ENCODE results near the gene ZNF524. TPM values are rescaled to one million over a fixed set of nuclear protein-coding genes. Genes with fewer than 3 reads are reported as not detected.

ZNF524 gene
- total RNA-seq, 2 donors from 2014 or later, result 29.7 to 45.4 TPM

DNA sequence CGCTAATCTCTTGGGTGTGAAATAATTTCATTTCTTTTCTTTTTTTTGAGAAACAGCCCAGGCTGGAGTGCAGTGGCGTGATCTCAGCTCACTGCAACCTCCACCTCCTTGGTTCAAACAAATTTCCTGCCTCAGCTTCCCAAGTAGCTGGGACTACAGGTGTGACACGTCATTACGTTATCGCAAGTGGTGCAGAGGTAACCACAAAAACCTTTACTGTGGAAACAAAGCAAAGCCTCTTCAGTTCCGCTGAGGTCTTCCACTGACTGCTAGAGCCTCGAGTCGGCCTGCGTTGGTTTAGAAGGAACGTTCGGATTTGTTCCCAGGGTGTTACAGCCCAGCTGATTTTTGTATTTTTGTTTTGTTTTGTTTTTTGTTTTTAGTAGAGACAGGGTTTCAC lies 26.3 kb downstream of the ZNF524 start:
- DNase-seq (no peak), ATAC-seq (no peak)
- Histone ChIP-seq H3K9me3 (no peaks in the 10 kb centered on the region), H3K36me3 (replicated peaks in 1 of 2; ENCODE audit: insufficient read depth in 1 of 2, low read depth in 2 of 2) (no peaks in the 10 kb centered on the region), H3K27ac (no peak overlapping the region), H3K4me1 (peaks cover 13% of the 10 kb centered on the region), H3K27me3 (no peaks in the 10 kb centered on the region), H3K4me3 (no peak overlapping the region)
- no peak for TF ChIP-seq POLR2A (IDR thresholded peaks at IDR 0.05)
- TF ChIP-seq, protein P1, sequence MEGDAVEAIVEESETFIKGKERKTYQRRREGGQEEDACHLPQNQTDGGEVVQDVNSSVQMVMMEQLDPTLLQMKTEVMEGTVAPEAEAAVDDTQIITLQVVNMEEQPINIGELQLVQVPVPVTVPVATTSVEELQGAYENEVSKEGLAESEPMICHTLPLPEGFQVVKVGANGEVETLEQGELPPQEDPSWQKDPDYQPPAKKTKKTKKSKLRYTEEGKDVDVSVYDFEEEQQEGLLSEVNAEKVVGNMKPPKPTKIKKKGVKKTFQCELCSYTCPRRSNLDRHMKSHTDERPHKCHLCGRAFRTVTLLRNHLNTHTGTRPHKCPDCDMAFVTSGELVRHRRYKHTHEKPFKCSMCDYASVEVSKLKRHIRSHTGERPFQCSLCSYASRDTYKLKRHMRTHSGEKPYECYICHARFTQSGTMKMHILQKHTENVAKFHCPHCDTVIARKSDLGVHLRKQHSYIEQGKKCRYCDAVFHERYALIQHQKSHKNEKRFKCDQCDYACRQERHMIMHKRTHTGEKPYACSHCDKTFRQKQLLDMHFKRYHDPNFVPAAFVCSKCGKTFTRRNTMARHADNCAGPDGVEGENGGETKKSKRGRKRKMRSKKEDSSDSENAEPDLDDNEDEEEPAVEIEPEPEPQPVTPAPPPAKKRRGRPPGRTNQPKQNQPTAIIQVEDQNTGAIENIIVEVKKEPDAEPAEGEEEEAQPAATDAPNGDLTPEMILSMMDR (IDR thresholded peaks at IDR 0.05), result no peak
- intact Hi-C loops (cut with DNase I), result no loop called here
- WGBS, 2 donors, result 72 to 80% methylated on average over 11 of the region's 11 CpGs

DNA sequence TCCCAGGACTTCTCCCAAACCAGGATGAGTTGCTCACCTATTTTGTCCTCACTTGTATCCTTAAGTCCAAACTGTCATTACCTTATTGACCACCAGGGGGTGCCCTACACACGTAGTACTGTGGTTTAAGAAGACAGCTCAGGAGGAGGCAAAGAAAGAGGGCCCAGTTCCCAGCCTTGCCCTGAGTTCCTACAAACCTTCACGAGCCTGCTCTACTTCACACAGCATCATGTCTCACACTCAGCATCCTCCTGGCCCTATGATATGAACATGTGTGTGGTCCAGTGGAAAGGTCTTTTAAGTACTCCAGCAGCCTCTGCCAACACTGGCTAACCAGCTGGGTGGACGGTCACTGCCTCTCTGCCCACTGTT lies 32.4 kb downstream of the ZNF524 start:
- WGBS, 2 donors, result 21 to 29% methylated on average over 3 of the region's 3 CpGs
- ATAC-seq (peak; percentile 72), DNase-seq (peak; percentile 94 to 97 (median 96))
- Histone ChIP-seq H3K4me1 (peaks cover 37% of the 10 kb centered on the region), H3K9me3 (no peaks in the 10 kb centered on the region), H3K27ac (peak overlapping the region in 3 of 4 donors; percentile 7 to 47 (median 44)), H3K36me3 (replicated peaks in 1 of 2; ENCODE audit: insufficient read depth in 1 of 2, low read depth in 2 of 2) (no peaks in the 10 kb centered on the region), H3K27me3 (no peaks in the 10 kb centered on the region), H3K4me3 (no peak overlapping the region)
- TF ChIP-seq POLR2A (IDR thresholded peaks at IDR 0.05), result no peak
- TF ChIP-seq, protein P1 (IDR thresholded peaks at IDR 0.05), result peak; percentile 65 to 91 (median 88)
- intact Hi-C loops (cut with DNase I), result loop anchor here (5.0 kb wide), 1 partner anchor 115 kb away; no protein-coding TSS in a partner anchor

DNA sequence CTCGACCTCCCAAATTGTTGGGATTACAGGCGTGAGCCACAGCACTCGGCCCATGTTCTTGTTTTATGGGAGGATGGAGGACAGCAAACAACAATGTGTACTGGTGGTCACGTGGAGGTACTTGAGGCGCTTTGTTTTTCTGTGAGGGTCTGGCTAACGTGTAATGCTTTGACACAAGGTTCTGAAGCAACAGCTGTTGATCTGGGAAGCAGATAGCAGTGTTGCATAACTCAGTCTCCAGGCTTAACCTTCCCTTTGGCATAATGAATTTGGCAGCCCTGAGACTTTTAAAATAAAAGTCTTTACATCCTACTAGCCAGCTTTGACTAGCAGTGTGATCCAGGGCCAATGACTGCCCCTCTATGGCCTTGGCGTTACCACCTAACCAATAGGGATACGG lies 33.8 kb downstream of the ZNF524 start:
- Histone ChIP-seq H3K4me3 (no peak overlapping the region), H3K27ac (peak overlapping the region in 1 of 4 donors; percentile 97), H3K4me1 (peaks cover 46% of the 10 kb centered on the region), H3K9me3 (no peaks in the 10 kb centered on the region), H3K27me3 (no peaks in the 10 kb centered on the region), H3K36me3 (replicated peaks in 1 of 2; ENCODE audit: insufficient read depth in 1 of 2, low read depth in 2 of 2) (no peaks in the 10 kb centered on the region)
- TF ChIP-seq, protein P1 (IDR thresholded peaks at IDR 0.05), result no peak
- no peak for TF ChIP-seq POLR2A (IDR thresholded peaks at IDR 0.05)
- WGBS, 2 donors, result 71 to 91% methylated on average over 4 to 8 of the region's 8 CpGs
- DNase-seq, result no peak
- ATAC-seq, result no peak
- intact Hi-C loops (cut with DNase I), result loop anchor here (5.0 kb wide), 1 partner anchor 117 kb away; no protein-coding TSS in a partner anchor

DNA sequence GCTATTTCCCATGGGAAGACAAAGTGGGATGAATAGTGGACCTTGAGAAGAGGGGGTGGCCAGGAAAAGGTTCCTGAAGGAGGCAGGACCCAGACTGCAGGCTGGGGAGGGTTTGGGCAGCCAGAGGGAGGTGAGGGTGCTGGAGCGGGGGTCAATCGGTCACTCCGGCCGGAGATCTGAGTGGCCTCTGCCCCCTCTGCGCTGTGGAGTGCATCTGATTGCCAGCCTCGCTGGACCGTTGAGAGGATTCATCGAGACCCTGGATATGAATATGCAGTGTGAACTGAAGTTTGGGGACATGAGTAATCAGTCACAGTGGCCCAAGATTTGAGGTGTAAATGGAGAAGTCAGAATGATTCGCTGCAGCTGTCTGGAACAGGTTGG lies 35.2 kb downstream of the ZNF524 start:
- 1 to 3% methylated on average over 9 of the region's 9 CpGs for WGBS, 2 donors
- H3K4me1 ChIP-seq, result peaks cover 59% of the 10 kb centered on the region
- intact Hi-C loops (cut with DNase I), result no loop called here
- no peak for TF ChIP-seq POLR2A (IDR thresholded peaks at IDR 0.05)
- TF ChIP-seq, protein P1 (IDR thresholded peaks at IDR 0.05), result no peak
- no peaks in the 10 kb centered on the region for H3K36me3 ChIP-seq (replicated peaks in 1 of 2; ENCODE audit: insufficient read depth in 1 of 2, low read depth in 2 of 2)
- peak overlapping the region; percentile 96 to 100 for H3K4me3 ChIP-seq
- H3K27me3 ChIP-seq, result no peaks in the 10 kb centered on the region
- no peaks in the 10 kb centered on the region for H3K9me3 ChIP-seq
- DNase-seq (no peak), ATAC-seq (no peak)
- H3K27ac ChIP-seq, result peak overlapping the region; percentile 94 to 97 (median 96)

DNA sequence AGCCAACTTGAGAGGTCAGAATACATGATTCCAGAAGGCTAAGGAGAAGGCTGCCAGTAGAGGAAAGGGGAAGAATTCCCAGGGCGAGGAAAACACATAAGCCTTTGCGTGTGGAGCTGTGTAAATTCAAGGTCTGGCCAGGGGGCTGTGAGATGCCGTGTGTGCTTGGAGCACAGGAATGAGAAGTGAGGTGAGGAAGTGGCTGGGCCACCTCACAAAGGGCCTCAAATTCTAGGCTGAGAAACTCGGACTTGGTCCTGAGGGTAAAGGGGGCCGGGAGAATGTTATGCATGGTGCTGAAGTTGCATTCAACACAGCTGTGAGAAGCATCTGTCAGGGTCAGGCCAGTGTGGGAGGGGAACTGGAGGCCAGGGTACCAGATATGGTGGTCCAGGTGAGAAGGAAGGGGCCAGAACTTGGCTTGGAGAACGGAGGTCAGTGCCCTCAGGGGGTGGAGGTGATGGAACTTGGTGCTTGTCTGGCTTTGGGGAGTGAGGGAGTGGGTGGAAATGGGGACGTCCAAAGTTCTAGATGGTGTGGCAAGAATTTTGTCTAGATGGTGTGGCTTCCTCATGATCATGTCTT lies 35.9 kb downstream of the ZNF524 start:
- no peak for DNase-seq
- peak overlapping the region; percentile 96 to 100 for H3K4me3 ChIP-seq
- intact Hi-C loops (cut with DNase I), result no loop called here
- H3K27ac ChIP-seq, result peak overlapping the region; percentile 94 to 97 (median 96)
- no peaks in the 10 kb centered on the region for H3K36me3 ChIP-seq (replicated peaks in 1 of 2; ENCODE audit: insufficient read depth in 1 of 2, low read depth in 2 of 2)
- no peak for ATAC-seq
- H3K4me1 ChIP-seq, result peaks cover 63% of the 10 kb centered on the region
- H3K9me3 ChIP-seq, result no peaks in the 10 kb centered on the region
- no peaks in the 10 kb centered on the region for H3K27me3 ChIP-seq
- 35 to 39% methylated on average over 7 of the region's 7 CpGs for WGBS, 2 donors
- TF ChIP-seq, protein P1 (IDR thresholded peaks at IDR 0.05), result no peak
- TF ChIP-seq POLR2A (IDR thresholded peaks at IDR 0.05), result no peak

Measured in body of pancreas (tissue), 4 donors.